ENCODE data around the gene ATP8A2.

The ATP8A2 gene

DNA sequence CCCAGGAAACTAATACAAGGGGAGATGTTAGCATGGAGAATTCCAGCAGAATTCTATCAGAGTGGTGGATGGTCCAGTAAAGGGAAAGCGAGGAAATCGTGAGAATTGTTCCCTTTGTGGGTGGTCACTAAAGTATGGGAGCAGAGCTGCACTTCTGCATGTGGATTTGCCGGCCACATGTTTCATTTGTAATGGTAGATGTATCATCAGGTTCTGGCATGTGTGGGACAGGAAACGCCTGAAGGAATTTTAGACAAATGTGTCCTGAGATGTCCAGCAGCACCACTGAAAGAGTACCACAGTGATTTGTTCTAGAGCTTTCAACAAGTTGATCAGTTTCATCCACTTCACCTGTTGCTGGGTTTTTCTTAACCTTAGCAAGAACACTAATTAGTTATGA lies 371.6 kb downstream of the ATP8A2 start:
- Histone ChIP-seq H3K4me1 (ENCODE audit: control insufficient read depth, insufficient read depth, low read length) (peaks cover 6% of the 10 kb centered on the region), H3K9me3 (ENCODE audit: control insufficient read depth, low read length) (no peaks in the 10 kb centered on the region), H3K4me3 (ENCODE audit: insufficient read depth, low read depth, low read length) (no peak overlapping the region), H3K27me3 (ENCODE audit: control insufficient read depth, insufficient read depth, low read length, poor library complexity, severe bottlenecking) (no peaks in the 10 kb centered on the region), H3K36me3 (ENCODE audit: control insufficient read depth, insufficient read depth, low read length) (no peaks in the 10 kb centered on the region), H3K27ac (ENCODE audit: insufficient read depth, low read depth, low read length, poor library complexity, severe bottlenecking) (no peak overlapping the region)
- WGBS, 2 experiments, result 93 to 97% methylated on average over 4 of the region's 4 CpGs

DNA sequence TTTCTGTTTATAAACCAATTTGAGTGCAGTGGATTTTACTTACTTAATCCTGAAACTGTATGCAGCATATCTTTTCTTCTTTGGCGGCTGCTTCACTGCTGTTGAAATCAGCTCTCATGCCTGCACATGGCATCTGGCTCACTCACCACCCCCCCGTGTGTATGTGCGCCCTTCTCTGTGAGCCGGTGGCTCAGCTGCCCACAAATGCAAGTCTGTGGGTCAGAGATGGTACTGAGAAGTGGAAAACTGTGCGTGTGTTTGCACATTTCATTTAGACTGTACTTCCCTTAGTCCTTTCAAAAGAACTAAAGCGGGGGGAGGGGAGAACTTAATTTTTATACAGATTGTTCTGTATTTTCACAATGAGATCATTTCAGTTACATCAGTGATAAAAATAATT lies 372.4 kb downstream of the ATP8A2 start:
- WGBS, 2 experiments, result 83 to 96% methylated on average over 5 to 6 of the region's 6 CpGs

GRCh38 chr13:25746131-25746530 lies 374.4 kb downstream of the ATP8A2 start:
- Histone ChIP-seq H3K27me3 (ENCODE audit: control insufficient read depth, insufficient read depth, low read length, poor library complexity, severe bottlenecking) (no peaks in the 10 kb centered on the region), H3K9me3 (ENCODE audit: control insufficient read depth, low read length) (no peaks in the 10 kb centered on the region), H3K4me1 (ENCODE audit: control insufficient read depth, insufficient read depth, low read length) (peaks cover 11% of the 10 kb centered on the region), H3K36me3 (ENCODE audit: control insufficient read depth, insufficient read depth, low read length) (no peaks in the 10 kb centered on the region), H3K4me3 (ENCODE audit: insufficient read depth, low read depth, low read length) (no peak overlapping the region), H3K27ac (ENCODE audit: insufficient read depth, low read depth, low read length, poor library complexity, severe bottlenecking) (no peak overlapping the region)
- 94 to 96% methylated on average over 3 of the region's 3 CpGs for WGBS, 2 experiments

More for the DNA sequence above, 372.4 kb downstream of the ATP8A2 start:
- Histone ChIP-seq H3K4me1 (ENCODE audit: control insufficient read depth, insufficient read depth, low read length) (peaks cover 10% of the 10 kb centered on the region), H3K27me3 (ENCODE audit: control insufficient read depth, insufficient read depth, low read length, poor library complexity, severe bottlenecking) (no peaks in the 10 kb centered on the region), H3K36me3 (ENCODE audit: control insufficient read depth, insufficient read depth, low read length) (no peaks in the 10 kb centered on the region), H3K9me3 (ENCODE audit: control insufficient read depth, low read length) (no peaks in the 10 kb centered on the region), H3K27ac (ENCODE audit: insufficient read depth, low read depth, low read length, poor library complexity, severe bottlenecking) (no peak overlapping the region), H3K4me3 (ENCODE audit: insufficient read depth, low read depth, low read length) (no peak overlapping the region)

DNA sequence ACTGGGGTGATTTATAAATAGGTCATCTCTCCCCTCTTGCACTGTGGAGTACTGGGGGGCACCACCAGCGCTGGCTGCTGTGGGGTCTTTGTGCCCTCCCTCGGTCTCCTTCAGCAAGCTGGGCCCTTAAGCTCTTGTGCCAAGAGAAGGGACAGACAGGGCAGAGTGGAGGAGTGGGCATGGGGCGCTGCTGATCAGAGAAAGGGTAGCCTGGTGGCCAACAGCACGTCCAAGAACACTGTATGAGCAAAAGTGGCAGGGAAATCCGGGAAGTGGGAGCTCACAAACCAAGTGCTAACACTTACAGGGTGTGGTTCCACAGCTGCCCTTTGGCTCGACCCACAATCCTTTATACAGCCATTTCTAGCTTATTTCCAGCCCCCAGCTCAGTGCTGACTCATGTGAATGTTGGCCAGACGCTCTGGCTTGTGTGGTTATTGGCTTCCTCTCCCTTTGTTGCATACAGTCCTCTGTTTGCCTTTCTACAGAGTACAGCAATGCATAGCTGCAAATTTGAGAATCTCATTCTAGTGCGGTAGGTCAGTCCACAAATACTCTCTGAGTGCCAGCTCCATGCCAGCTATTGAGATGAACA lies 381.3 kb downstream of the ATP8A2 start:
- Histone ChIP-seq H3K36me3 (ENCODE audit: control insufficient read depth, insufficient read depth, low read length) (no peaks in the 10 kb centered on the region), H3K4me3 (ENCODE audit: insufficient read depth, low read depth, low read length) (no peak overlapping the region), H3K27me3 (ENCODE audit: control insufficient read depth, insufficient read depth, low read length, poor library complexity, severe bottlenecking) (no peaks in the 10 kb centered on the region), H3K27ac (ENCODE audit: insufficient read depth, low read depth, low read length, poor library complexity, severe bottlenecking) (no peak overlapping the region), H3K9me3 (ENCODE audit: control insufficient read depth, low read length) (no peaks in the 10 kb centered on the region), H3K4me1 (ENCODE audit: control insufficient read depth, insufficient read depth, low read length) (peaks cover 6% of the 10 kb centered on the region)
- 93 to 94% methylated on average over 8 of the region's 8 CpGs for WGBS, 2 experiments

GRCh38 chr13:25753976-25754375 lies 382.2 kb downstream of the ATP8A2 start:
- Histone ChIP-seq H3K9me3 (ENCODE audit: control insufficient read depth, low read length) (no peaks in the 10 kb centered on the region), H3K27ac (ENCODE audit: insufficient read depth, low read depth, low read length, poor library complexity, severe bottlenecking) (no peak overlapping the region), H3K4me1 (ENCODE audit: control insufficient read depth, insufficient read depth, low read length) (peaks cover 4% of the 10 kb centered on the region), H3K4me3 (ENCODE audit: insufficient read depth, low read depth, low read length) (no peak overlapping the region), H3K27me3 (ENCODE audit: control insufficient read depth, insufficient read depth, low read length, poor library complexity, severe bottlenecking) (no peaks in the 10 kb centered on the region), H3K36me3 (ENCODE audit: control insufficient read depth, insufficient read depth, low read length) (no peaks in the 10 kb centered on the region)
- 92% methylated on average over 7 of the region's 7 CpGs for WGBS, 2 experiments

GRCh38 chr13:25756251-25756650 lies 384.5 kb downstream of the ATP8A2 start:
- Histone ChIP-seq H3K4me3 (ENCODE audit: insufficient read depth, low read depth, low read length) (no peak overlapping the region), H3K27me3 (ENCODE audit: control insufficient read depth, insufficient read depth, low read length, poor library complexity, severe bottlenecking) (no peaks in the 10 kb centered on the region), H3K36me3 (ENCODE audit: control insufficient read depth, insufficient read depth, low read length) (no peaks in the 10 kb centered on the region), H3K9me3 (ENCODE audit: control insufficient read depth, low read length) (no peaks in the 10 kb centered on the region), H3K27ac (ENCODE audit: insufficient read depth, low read depth, low read length, poor library complexity, severe bottlenecking) (no peak overlapping the region), H3K4me1 (ENCODE audit: control insufficient read depth, insufficient read depth, low read length) (no peaks in the 10 kb centered on the region)
- WGBS, 2 experiments, result 91 to 94% methylated on average over 5 of the region's 5 CpGs

DNA sequence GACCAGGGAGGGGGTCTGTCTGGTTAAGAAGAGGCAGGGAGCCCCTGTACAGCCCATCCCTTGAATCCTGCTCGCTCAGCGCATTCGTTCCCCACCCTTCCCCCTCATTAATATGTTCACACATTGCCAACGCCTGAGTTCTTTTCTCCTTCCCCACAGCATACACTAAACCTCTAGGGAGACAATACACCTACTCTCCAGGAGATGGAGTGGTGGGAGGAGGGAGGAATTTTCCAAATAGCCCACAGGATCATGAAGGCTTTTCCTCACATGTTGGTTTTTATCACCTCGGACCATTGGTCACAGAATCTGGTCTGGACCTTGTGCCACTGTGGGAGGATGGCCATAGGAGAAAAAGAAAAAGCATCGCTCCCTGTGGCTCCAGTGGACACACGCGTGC lies 385.1 kb downstream of the ATP8A2 start:
- H3K4me3 ChIP-seq (ENCODE audit: insufficient read depth, low read depth, low read length), result no peak overlapping the region
- no peaks in the 10 kb centered on the region for H3K4me1 ChIP-seq (ENCODE audit: control insufficient read depth, insufficient read depth, low read length)
- 72 to 84% methylated on average over 7 to 8 of the region's 8 CpGs for WGBS, 2 experiments
- no peaks in the 10 kb centered on the region for H3K9me3 ChIP-seq (ENCODE audit: control insufficient read depth, low read length)
- H3K27me3 ChIP-seq (ENCODE audit: control insufficient read depth, insufficient read depth, low read length, poor library complexity, severe bottlenecking), result no peaks in the 10 kb centered on the region
- no peak overlapping the region for H3K27ac ChIP-seq (ENCODE audit: insufficient read depth, low read depth, low read length, poor library complexity, severe bottlenecking)
- no peaks in the 10 kb centered on the region for H3K36me3 ChIP-seq (ENCODE audit: control insufficient read depth, insufficient read depth, low read length)

GRCh38 chr13:25761041-25761440 lies 389.3 kb downstream of the ATP8A2 start:
- Histone ChIP-seq H3K36me3 (ENCODE audit: control insufficient read depth, insufficient read depth, low read length) (no peaks in the 10 kb centered on the region), H3K4me3 (ENCODE audit: insufficient read depth, low read depth, low read length) (no peak overlapping the region), H3K27ac (ENCODE audit: insufficient read depth, low read depth, low read length, poor library complexity, severe bottlenecking) (no peak overlapping the region), H3K27me3 (ENCODE audit: control insufficient read depth, insufficient read depth, low read length, poor library complexity, severe bottlenecking) (no peaks in the 10 kb centered on the region), H3K9me3 (ENCODE audit: control insufficient read depth, low read length) (no peaks in the 10 kb centered on the region), H3K4me1 (ENCODE audit: control insufficient read depth, insufficient read depth, low read length) (no peaks in the 10 kb centered on the region)
- 93% methylated on average over 3 of the region's 3 CpGs for WGBS, 2 experiments

- no peak overlapping the region for H3K4me3 ChIP-seq (ENCODE audit: insufficient read depth, low read depth, low read length)
- no peaks in the 10 kb centered on the region for H3K36me3 ChIP-seq (ENCODE audit: control insufficient read depth, insufficient read depth, low read length)
- no peak overlapping the region for H3K27ac ChIP-seq (ENCODE audit: insufficient read depth, low read depth, low read length, poor library complexity, severe bottlenecking)
- no peaks in the 10 kb centered on the region for H3K9me3 ChIP-seq (ENCODE audit: control insufficient read depth, low read length)
- H3K27me3 ChIP-seq (ENCODE audit: control insufficient read depth, insufficient read depth, low read length, poor library complexity, severe bottlenecking), result no peaks in the 10 kb centered on the region
- no peaks in the 10 kb centered on the region for H3K4me1 ChIP-seq (ENCODE audit: control insufficient read depth, insufficient read depth, low read length)
- 98 to 100% methylated on average over 2 of the region's 2 CpGs for WGBS, 2 experiments
Observed at GRCh38 chr13:25762281-25762680, 390.5 kb downstream of the ATP8A2 start.

DNA sequence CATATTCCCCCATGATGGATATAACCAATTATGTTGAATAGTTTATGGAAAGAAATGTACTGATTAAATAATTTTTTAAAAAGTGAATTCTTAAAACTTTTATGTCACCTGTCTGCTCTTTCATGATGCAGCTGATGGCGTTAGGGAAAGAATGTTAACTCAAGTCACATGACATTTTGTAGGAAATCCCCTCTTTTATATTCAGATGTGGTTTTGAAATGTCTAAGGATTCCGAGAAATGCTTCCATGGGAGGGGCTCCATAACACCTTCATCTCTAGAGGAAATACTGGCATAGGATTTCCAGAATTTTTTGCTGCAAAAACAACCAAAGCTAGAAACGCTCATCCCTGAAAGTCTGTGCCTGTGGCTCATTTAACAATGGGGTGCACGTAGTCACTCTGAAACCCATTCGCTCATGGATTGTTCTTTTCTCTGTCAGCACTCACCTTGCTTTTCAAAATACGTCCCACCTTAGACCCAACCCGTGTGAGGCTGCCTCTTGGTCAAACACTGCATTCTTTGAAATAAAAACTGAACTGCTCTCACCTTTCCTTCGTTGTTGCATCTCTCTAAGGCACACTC lies 391.1 kb downstream of the ATP8A2 start:
- no peak overlapping the region for H3K27ac ChIP-seq (ENCODE audit: insufficient read depth, low read depth, low read length, poor library complexity, severe bottlenecking)
- no peaks in the 10 kb centered on the region for H3K36me3 ChIP-seq (ENCODE audit: control insufficient read depth, insufficient read depth, low read length)
- no peaks in the 10 kb centered on the region for H3K4me1 ChIP-seq (ENCODE audit: control insufficient read depth, insufficient read depth, low read length)
- no peak overlapping the region for H3K4me3 ChIP-seq (ENCODE audit: insufficient read depth, low read depth, low read length)
- H3K27me3 ChIP-seq (ENCODE audit: control insufficient read depth, insufficient read depth, low read length, poor library complexity, severe bottlenecking), result no peaks in the 10 kb centered on the region
- 80 to 87% methylated on average over 7 of the region's 8 CpGs for WGBS, 2 experiments
- no peaks in the 10 kb centered on the region for H3K9me3 ChIP-seq (ENCODE audit: control insufficient read depth, low read length)

Measured in ectodermal cell (in vitro differentiated cells).